GM20000 (cell line): ENCODE measurements around the gene IL12RB1.
A peak's percentile ranks its signal among the peaks of the same experiment; 100 is the strongest.
"Not testable (repeated sequence)": the region's sequence is repeated elsewhere in the genome, so short reads cannot be mapped to it uniquely, and the experiment has no call there.

Experiments
- DNase-seq: peaks from one replicate; pipeline ENCODE4 v3.0.0; 2012; ENCODE audit warnings: low spot score
- CTCF ChIP-seq: IDR thresholded peaks from 2 replicates; pipeline ENCODE4 v1.5.1; 2012; ENCODE audit warnings: mild to moderate bottlenecking, control low read depth; ENCODE audit errors: extremely low read depth, missing control alignments

The IL12RB1 gene

GRCh38 chr19:18110609-18111232, 24.0 kb upstream of the IL12RB1 start:
- DNase-seq, result no peak
- TF ChIP-seq CTCF, result no peak

- TF ChIP-seq CTCF, result no peak
- peak; percentile 74 for DNase-seq
Measured at GRCh38 chr19:18109733-18110608, 23.2 kb upstream of the IL12RB1 start.

- no peak for DNase-seq
- TF ChIP-seq CTCF, result no peak
Measured at GRCh38 chr19:18109341-18109732, 22.6 kb upstream of the IL12RB1 start.

GRCh38 chr19:18108897-18109296, 22.2 kb upstream of the IL12RB1 start:
- TF ChIP-seq CTCF, result no peak
- no peak for DNase-seq

- no peak for DNase-seq
- TF ChIP-seq CTCF, result no peak
Measured at GRCh38 chr19:18107235-18107634, 20.5 kb upstream of the IL12RB1 start.

- not testable (repeated sequence) for DNase-seq
Measured at GRCh38 chr19:18105259-18105658, 18.5 kb upstream of the IL12RB1 start.

- no peak for TF ChIP-seq CTCF
- no peak for DNase-seq
Measured at GRCh38 chr19:18104793-18105131, 18.0 kb upstream of the IL12RB1 start.
